NCI-H446 (cell line): ENCODE measurements around the gene P3H4.
A peak's percentile ranks its signal among the peaks of the same experiment; 100 is the strongest.
"Not testable (repeated sequence)": the region's sequence is repeated elsewhere in the genome, so short reads cannot be mapped to it uniquely, and the experiment has no call there.

Source experiments
- DNase-seq, 2 experiments: peaks; one replicate each; lab custom pipeline; 2025; lab: John Stamatoyannopoulos, UW

P3H4 gene

DNA sequence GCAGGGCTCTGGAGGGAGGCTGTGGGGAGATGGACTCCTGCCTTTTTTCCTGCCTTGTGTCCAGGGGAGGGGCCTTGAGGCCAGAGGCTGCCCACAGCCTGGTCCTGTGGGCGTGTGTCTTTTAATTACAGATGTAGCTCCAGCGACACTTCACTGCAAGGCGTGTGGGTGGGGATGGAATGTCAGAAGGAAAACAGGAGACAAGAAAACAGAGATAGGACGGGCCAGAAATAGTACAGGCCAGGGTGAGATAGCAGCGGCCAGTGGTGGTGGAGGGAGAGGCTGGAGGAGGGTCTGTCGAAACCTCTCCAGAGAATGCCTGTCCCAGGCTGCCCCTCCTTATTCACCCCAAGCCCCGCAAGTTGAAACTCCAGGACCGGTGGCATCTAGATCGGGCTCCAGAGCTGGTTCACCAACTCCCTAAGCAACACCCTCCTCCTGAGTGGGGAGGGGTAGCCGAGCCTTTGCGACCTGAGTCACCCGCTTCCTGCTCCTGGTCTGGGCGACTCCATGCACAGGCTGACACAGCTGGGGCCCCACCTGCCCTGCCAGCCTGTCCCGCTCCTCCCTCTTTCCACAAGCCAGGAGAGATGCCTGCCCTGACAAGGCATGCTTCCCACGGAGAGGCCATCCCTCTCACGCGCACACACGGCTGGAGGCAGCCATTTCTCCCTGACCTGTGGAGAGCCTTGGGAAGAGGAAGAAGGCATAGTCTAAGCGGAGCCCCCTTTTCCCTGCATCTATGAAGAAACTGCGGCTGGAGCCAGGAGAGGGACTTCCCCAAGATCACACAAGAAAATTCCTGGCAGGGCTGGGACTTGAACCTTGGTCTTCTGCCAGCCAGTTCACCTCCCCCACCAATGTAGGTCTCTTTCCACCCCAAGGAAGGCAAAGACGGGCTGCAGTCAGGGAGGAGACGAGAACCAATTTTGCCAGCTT is 18.6 kb downstream of the P3H4 start:
- no peak for DNase-seq

- DNase-seq: no peak
Observed at GRCh38 chr17:41787021-41787418, 24.7 kb downstream of the P3H4 start.

- peak; percentile 91 to 97 for DNase-seq
Observed at GRCh38 chr17:41786227-41787020, 25.3 kb downstream of the P3H4 start, which contains the start of gene JUP. JUP (minus strand) TSS chr17:41786711; CDS start chr17:41771854, 14,857 bp downstream.

- DNase-seq: no peak
Observed at GRCh38 chr17:41785859-41786226, 25.9 kb downstream of the P3H4 start.

GRCh38 chr17:41785091-41785858 is 26.5 kb downstream of the P3H4 start:
- DNase-seq: no peak

- no peak for DNase-seq
Observed at GRCh38 chr17:41784207-41784744, 27.5 kb downstream of the P3H4 start.

DNA sequence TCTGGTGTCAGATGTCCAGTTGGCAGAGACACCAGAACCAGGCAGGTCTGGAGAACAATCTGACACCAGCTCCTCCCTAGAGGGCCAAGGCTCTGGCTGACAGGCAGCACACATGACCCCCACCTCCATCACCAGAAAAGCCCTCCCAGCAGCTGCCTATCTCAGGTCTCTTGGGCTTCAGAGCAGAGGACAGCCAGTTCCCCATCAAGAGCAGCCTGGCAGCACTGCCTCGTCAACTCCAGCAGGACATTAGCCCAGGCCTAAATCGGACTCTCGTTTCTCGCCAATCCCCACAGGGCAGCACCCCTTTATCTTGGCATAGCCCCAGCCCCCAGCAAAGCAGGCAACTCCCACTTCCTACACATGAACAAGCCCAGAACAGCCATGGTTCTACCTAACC is 29.6 kb downstream of the P3H4 start:
- no peak for DNase-seq

DNA sequence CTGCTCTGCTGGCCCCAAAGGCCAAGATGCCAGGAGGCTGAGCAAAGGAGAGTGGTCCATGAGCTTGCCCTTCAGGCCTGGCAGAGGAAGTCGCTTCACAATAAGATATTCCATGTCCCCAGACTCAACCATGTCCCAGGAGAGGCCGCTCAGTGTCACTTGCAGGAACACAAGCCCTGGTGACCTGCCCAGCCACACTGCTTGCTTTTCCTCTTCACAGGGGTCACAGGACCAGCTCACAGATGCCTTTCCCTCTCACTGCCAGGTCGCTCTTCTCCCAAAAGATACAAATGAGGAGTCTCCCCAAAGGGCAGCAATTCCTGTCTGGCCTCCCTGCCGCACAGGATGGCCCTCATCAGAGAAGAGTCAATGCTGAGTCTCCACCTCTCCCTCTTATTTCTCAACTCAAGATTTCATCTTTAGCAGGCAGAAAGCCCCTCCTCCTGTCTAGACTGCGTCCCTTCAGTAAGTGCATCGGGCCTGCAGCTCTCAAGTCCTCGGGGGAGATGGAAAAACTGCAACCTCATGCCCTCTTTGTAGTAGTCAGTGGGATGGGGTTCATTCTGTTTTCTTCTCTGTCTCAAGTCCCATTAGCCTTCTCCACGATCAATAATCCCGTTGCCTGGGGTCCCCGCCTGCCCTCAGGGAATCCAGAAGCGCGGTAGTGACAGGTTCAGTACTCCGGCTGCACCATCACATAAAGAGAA is 30.2 kb downstream of the P3H4 start:
- DNase-seq: no peak

- no peak for DNase-seq
Observed at GRCh38 chr17:41779954-41780353, 31.8 kb downstream of the P3H4 start.

- peak; percentile 83 to 94 for DNase-seq
Observed at GRCh38 chr17:41777574-41778188, 34.1 kb downstream of the P3H4 start.

DNA sequence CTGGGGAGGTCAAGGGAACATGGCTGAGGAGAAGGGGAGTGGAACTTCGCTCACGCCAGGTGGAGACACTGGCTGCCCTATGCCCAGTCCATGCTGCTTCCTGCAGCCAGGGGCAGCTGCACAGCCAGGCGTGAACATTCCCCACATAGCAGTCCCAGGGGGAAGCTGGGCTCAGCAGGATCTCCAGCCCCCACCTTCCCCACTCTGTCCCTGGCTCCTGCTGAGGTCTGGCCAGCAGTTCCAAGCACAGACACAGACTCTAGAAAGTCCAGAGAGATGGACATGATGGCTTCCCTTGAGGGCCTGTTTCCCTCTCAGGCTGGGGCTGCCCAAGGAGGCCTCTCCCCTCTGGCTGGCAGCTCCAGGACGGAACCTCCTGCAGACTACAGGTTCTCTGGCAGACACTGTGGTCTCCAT is 34.6 kb downstream of the P3H4 start:
- DNase-seq: no peak

- not testable (repeated sequence) for DNase-seq
Observed at GRCh38 chr17:41776262-41776900, 35.4 kb downstream of the P3H4 start.

DNA sequence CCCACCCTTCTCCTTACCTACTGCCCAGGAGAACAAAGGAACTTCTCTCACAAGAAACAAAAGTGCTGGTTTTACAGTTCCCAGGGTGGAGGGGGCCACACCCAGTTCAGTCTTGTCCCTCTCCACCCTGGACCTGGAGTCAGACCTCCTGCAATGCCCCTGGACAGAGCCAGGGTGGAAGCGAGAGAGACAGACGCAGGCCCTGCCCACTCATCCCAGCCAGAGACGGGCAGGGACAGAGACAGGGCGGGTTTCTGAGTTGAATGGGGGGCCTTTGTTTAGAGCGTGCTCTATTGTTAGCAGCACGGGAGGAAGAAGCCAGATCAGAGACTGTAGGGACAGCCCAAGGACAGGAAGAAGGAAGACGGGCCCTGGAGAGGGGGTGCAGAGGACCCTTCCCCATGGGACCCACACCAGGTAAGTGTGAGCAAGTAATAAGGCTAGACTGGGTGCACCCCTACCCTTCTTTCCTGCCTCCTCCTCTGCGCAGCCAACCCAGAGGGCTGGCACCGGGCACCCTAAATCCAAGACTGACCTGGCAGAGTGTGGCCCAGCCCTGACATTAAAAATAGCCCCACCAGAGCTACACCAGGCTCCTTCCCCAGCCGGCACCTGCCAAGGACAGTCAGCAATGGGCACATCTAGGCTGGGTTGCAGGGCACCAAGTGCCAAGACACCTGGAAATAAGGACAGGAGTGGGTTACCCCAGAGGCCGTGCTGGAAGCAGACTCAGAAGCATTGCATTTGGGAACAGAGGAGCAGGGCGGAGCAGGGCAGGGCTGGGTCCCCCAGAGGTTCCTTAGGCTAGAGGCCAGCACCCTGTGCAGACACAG is 36.1 kb downstream of the P3H4 start:
- no peak for DNase-seq

- DNase-seq: no peak
Observed at GRCh38 chr17:41773731-41774193, 38.0 kb downstream of the P3H4 start.

DNA sequence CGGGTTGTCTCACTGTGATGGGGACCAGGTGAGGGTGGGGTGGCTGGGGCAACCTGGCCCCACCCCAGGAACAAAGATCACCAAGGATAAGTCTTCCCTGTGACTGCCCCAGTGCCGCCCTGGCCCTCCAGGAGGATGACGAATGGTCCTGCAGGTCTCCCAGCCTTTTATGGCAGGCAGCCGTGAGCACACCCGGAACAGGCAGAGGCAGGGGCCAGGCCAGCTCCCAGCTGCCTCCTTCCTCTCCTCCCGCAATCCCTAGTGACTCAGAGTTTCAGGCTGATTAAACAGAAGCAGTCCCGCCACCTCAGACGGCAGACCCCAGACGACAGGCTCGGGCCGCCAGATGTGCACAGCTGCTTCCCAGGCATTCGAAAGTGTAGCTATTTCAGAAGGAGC is 38.6 kb downstream of the P3H4 start:
- DNase-seq: peak in 1 of 2 experiments; percentile 33

DNA sequence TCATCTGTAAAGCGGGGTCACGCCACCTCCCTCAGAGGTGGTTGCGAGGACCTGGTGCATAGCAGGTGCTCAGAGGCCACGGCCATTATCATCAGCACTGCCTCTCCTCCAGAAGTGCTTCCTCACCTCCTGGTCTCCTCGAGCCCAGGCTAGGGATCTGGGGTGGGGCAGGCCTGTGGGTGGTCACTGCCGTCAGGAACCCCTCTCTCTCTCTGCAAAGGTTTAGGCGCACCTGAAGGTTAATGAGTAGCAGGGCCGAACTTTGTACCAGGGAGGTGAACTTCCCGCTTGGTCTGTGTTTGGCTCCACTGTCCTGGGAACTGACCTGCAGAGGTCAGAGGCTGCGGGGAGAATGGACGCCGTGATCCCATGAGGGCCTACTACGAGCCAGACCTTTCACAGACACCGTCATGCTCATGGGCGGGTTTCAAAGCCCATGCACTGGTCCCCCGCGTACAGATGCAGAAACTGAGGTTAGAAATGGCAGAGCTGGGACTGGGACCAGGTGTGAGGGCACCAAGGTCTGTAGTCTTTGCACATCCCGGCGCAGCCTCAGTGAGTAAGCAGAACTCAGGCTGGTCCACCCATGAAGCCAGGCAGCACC is 39.1 kb downstream of the P3H4 start:
- DNase-seq: no peak

DNA sequence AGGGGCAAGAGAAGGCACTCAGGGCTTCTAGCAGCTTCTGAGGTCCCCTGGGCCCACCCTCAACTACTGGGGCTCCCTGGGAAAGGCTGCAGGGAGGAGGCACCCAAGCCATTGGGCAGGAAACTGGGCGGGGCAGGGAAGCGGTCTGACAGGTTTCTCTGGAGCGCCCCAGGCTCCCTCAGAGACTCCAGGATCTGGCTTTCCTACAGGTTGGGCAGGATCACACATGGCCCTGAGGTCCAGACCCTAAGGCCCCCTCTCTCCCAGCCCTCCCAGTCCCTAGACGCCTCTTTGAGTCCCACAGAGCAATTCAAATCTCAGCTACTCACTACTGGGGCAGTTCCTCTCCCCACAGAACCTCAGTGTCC is 39.5 kb downstream of the P3H4 start:
- no peak for DNase-seq

DNA sequence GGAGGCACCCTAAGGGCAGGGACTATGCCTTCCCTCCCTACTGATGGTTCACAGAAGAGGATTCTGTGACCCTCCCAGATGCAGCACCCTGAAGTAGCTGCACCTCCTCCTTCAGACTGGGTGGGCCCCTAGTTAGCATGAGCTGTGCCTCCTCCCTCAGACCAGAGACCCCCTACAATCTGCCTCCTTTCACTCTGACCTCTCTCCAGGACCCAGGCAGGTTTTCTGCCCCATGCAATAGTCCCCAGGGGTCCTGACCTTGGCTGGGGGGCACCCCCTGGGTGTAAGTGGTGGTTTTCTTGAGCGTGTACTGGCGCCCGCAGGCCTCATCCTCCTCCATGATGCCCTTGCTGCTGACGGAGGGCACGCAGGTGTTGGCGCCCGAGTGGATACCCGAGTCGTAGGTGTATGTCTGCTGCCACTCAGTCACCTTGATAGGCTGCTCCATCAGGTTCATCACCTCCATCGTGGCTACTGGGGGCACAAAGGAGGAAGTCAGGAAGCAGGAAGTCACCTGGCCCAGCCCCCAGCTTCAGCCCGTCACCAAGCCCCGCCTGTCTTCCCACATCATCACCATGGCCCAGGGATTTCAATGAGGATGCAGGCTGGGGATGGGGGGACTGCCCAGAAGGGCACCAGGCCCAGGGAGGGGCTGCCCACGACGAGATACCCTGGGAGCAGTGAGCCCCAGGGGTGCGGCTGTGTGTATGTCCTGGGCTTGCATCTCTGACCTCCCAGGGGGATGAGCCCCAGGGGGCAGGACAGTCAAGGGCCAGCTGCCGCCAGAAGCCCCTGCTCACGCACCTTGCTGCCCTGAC is 40.2 kb downstream of the P3H4 start:
- no peak for DNase-seq
